Measurements from ENCODE around the gene PEPD.
A peak's percentile ranks its signal among the peaks of the same experiment; 100 is the strongest.

Gene PEPD

GRCh38 chr19:33377586-33378475 is 143.8 kb downstream of the PEPD start:
- no peak for DNase-seq

GRCh38 chr19:33376941-33377557 is 144.5 kb downstream of the PEPD start:
- DNase-seq = no peak

GRCh38 chr19:33376423-33376822 is 145.2 kb downstream of the PEPD start:
- DNase-seq = no peak

DNA sequence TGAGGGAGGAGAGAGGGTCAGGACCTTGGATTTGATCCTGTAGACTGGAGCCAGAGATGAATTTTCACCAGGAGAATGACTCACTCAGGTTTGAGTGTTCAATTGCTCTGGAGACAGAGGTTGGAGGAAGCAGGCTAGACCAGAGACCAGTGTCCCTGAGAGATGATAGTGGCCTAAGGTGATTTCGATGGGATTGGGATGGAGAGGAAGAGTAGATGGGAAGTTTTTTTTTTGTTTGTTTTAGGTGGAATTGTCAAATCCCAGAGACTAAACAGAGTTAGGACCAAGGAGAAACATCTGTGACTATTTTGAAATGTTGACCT is 145.8 kb downstream of the PEPD start:
- DNase-seq = no peak

GRCh38 chr19:33375156-33375836 is 146.3 kb downstream of the PEPD start:
- no peak for DNase-seq

- DNase-seq = no peak
These were observed 147.3 kb downstream of the PEPD start for GRCh38 chr19:33374236-33374714.

DNA sequence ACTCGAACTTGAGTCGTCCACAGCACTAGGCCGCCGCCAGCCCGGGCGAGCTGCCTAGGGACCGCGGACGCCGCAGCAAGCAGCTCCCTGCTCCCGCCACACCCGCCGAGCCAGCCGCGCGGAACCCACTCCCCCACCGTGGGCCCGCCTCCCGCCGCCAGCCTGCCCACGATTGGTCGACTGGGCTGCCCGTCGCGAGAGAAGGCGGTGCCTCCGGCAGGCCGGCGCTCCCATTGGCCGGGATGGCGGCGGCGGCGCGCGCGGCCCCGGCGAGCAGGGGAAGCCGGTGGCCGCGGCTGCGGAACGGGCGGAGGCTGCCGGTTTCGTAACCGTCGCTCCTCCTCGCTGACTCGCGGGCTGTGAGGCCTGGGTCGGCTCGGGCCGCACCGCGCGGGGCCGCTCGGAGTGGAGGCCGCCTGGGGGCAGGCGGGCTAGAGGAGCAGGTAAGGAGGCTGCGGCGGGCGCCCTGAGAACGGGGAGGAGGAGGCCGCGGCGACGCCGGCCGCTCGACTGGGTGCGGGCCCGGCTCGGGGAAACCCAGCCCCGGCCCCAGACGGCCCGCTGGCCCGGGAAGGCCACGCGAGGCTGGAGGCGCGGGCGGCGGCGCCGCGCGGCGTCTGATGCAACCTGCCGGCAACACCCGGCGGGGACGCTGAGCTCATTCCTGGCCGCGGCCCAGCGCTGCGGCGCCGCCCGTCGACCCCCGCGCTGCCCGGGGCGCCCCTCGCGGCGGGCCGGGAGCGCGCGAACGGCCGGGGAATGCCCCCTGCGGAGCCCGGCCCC is 147.9 kb downstream of the PEPD start, which contains the start of gene CEBPG:
CEBPG (plus strand) TSS at position 257 of the 783 bp plus-strand sequence. CDS start 5,531 bp downstream, outside the sequence.
- DNase-seq = peak; percentile 93

DNA sequence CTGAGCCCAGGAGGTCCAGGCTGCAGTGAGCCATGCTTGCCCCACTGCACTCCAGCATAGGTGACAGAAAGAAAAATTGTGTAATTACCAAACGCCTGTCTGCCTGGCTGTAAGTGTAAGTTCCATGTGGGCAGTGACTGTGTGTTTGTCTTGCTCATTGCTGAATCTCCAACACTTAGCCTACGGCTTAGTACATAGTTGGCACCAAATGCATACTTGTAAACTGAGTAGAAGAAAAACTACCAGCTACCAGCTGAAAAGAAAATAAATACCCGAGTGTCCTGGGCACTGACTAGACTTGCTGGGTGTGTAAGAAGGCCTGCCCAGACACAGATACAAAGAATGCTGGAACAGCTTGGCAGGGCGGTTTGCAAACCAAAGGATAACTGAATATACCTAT is 150.8 kb downstream of the PEPD start:
- DNase-seq = no peak

- DNase-seq = no peak
These were observed 153.3 kb downstream of the PEPD start for GRCh38 chr19:33368074-33368864.

DNA sequence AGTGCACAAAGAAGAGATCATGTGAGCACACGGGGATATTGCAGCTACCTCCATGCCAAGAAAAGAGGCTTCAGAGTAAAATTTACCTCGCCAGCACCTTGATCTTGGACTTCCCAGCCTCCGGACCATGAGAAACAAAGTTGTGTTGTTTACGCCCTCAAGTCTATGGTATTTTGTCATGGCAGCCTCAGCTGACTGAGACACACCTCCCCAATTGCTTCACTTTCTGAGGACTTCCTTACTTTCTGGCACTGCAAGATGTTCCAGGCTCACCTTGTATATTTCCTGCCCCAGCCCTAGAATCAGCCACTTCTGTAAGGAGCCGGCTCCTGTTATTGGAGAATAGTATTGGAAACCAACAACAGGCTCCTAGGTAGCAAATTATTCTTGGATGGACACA is 154.7 kb downstream of the PEPD start:
- no peak for DNase-seq

GRCh38 chr19:33366127-33366526 is 155.5 kb downstream of the PEPD start:
- no peak for DNase-seq

DNA sequence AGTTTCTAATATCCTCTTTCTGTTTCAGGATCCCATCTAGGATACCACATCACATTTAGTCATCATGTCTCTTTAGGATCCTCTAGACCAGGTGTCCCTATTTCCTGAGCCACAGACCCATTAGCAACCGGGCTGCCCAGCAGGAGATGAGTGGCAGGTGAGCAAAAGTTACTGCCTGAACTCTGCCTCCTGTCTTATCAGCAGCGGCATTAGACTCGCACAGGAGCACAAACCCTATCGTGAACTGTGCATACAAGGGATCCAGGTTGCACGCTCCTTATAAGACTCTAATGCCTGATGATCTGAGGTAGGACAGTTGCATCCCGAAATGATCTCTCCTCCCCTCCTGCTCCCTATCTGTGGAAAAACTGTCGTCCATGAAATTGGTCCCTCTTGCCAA is 155.9 kb downstream of the PEPD start:
- DNase-seq = no peak

DNA sequence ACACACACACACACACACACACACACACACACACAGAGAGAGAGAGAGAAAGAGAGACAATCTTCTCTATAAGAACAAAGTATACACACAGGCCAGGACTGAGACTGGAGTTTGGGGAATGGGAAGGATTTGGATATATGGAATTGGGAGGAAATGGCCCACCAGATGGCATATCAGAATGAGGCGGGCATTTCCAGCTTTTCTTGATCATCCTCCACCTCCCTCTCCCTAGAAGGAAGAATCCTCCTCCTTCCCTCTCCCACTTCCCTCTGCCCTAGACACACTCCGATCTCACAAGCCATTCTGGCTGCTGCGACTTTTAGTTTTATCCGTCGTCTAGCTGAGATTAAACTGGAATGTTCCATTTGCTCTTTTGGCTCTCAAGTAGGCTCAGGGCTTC is 158.1 kb downstream of the PEPD start:
- no peak for DNase-seq

- DNase-seq = no peak
These were observed 158.9 kb downstream of the PEPD start for GRCh38 chr19:33362508-33363228.

DNA sequence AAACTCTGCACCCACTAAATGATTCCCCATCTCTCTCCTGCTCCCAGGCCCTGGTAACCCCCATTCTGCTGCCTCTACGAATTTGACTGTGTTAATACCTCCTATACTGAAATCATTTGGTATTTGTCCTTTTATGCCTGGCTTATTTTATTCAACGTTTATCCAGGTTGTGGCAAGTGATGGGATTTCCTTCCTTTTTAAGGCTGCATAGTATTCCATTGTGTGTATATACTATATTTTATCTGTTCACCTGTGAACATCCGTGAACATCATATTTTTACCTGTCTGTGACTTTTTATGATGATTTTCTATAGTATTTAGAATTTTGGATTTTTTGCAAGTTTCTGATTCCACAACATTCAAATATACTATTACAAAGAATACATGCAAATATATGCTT is 162.0 kb downstream of the PEPD start:
- DNase-seq = no peak

GRCh38 chr19:33358408-33358807 is 163.2 kb downstream of the PEPD start:
- DNase-seq = no peak

DNA sequence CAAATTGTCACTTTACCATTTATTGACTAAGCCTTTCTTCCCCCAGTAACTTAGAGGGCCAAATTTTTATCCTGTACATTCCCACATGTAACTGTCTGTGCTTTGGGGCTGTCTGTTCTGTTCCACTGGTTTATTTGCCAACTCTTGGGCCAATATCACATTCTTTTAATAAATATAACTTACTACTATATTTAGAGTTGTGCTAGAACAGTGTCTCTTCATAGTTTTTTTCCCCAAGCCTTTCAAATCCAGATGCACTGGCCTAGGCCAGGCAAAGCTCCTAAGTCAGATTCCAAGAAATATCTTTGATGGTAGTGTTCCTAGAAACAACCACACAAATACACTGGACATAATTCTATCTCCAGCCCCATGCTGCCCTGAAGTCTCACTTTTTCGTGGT is 164.0 kb downstream of the PEPD start:
- DNase-seq = no peak

DNA sequence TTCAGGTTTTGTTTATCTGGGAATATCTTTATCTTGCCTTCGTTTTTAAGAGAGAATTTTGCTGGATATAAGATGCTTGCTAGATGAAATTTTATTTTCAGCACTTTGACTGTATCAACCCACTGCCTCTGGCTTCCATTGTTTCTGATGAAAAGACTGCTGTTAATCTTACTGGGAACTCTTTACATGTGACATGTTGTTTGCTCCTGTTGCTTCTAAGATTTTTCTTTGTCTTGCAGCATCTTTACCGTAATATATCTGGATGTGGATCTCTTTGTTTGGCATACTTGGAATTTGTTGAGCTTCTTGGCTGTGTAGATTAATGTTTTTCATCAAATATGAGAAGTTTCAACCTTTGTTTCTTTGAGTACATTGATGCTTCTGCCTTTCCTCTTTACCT is 166.1 kb downstream of the PEPD start:
- no peak for DNase-seq

DNA sequence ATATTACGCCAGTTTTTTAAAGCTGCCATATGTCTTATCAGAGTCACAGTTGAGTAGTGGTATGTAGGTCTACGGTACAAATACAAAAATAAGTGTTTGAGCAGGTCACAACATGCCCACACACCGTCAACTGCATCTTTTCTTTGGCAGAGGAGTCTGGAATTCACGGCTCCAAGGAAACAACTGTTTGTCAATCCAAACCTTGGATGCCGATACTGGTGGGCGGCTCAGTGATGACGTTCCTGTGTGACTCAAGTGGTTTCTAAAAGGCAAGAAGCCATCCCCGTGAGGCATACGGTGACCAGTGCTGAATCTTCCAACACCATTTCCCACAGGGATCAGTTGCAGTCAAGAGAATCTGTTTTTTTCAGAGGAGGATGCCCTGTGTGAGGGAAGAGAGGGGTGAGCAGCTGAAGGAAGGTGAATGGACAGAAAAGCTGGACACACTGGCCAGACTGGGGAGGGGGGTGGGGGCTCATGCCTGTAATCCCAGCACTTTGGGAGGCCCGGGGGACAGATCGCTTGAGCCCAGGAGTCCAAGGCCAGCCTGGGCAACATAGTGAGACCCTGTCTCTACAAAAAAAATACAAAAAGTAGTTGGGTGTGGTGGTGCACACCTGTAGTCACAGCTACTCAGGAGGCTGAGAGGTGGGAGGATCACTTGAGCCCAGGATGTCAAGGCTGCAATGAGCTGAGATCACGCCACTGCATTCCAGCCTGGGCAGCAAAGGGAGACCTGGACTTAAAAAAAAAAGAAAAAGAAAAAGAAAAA is 170.9 kb downstream of the PEPD start:
- no peak for DNase-seq
